PC-9 (cell line): Measurements from ENCODE around the gene UNC119.

ENCODE experiments used
- CTCF ChIP-seq: fragments of 200-600 bp; sonication (generic); conservative IDR thresholded peaks from 2 replicates; pipeline ENCODE4 v1.6.1; 2017; ENCODE audit warnings: mixed run types, antibody characterized with exemption, mild to moderate bottlenecking, moderate library complexity
- EZH2 ChIP-seq: fragments of 200-600 bp; sonication (generic); IDR thresholded peaks from 2 replicates; pipeline ENCODE4 v1.8.0; 2017; ENCODE audit warnings: antibody characterized with exemption, low read depth

- TF ChIP-seq EZH2 (no peak), CTCF (no peak)
Observed at GRCh38 chr17:28573521-28573920, 21.1 kb upstream of the UNC119 start.
